ENCODE data around the gene CORO7.

GRCh38 chr16:4414187-4414917 lies 2.0 kb downstream of the CORO7 start:
- TF ChIP-seq TAF1 (IDR thresholded peaks at IDR 0.05; ENCODE audit: low read depth, low read length): no peak
- 0 out of 2 replicates have a peak, but pooled peaks have one; percentile 23 for TF ChIP-seq POLR2A (IDR thresholded peaks at IDR 0.05; ENCODE audit: low read depth, low read length)
- TF ChIP-seq POLR2AphosphoS5 (IDR thresholded peaks at IDR 0.05; ENCODE audit: low read depth, low read length): 0 out of 2 replicates have a peak, but pooled peaks have one; percentile 19
- peak; percentile 36; the same call in 1 of the 2 replicates for TF ChIP-seq POU2F2 (IDR thresholded peaks at IDR 0.05; ENCODE audit: low read depth, low read length)
- TF ChIP-seq SPI1 (IDR thresholded peaks at IDR 0.05; ENCODE audit: low read depth, low read length): no peak
- TF ChIP-seq PAX5 (IDR thresholded peaks at IDR 0.05; ENCODE audit: insufficient read depth, low read length, severe bottlenecking): peak; percentile 7
